ENCODE data around the gene DNAJC11.
A peak's percentile ranks its signal among the peaks of the same experiment; 100 is the strongest.
"Not testable (repeated sequence)": the region's sequence is repeated elsewhere in the genome, so short reads cannot be mapped to it uniquely, and the experiment has no call there.

The DNAJC11 gene

GRCh38 chr1:6726253-6726652 lies 24.6 kb upstream of the DNAJC11 start:
- H3K9me3 ChIP-seq (ENCODE audit: low read length): no peaks in the 10 kb centered on the region
- no peak overlapping the region for H3K4me3 ChIP-seq (ENCODE audit: low read length)
- H3K4me1 ChIP-seq (ENCODE audit: insufficient read depth, low read length): peaks cover 16% of the 10 kb centered on the region
- no peak overlapping the region for H2AFZ ChIP-seq (ENCODE audit: low read depth, low read length)
- H3K27me3 ChIP-seq (ENCODE audit: insufficient read depth, low read length): peaks cover 7% of the 10 kb centered on the region
- H3K36me3 ChIP-seq (ENCODE audit: insufficient read depth, low read length): no peaks in the 10 kb centered on the region

GRCh38 chr1:6724517-6725141 lies 23.0 kb upstream of the DNAJC11 start:
- H3K36me3 ChIP-seq (ENCODE audit: insufficient read depth, low read length): no peaks in the 10 kb centered on the region
- no peaks in the 10 kb centered on the region for H3K9me3 ChIP-seq (ENCODE audit: low read length)
- peaks cover 16% of the 10 kb centered on the region for H3K4me1 ChIP-seq (ENCODE audit: insufficient read depth, low read length)
- no peak overlapping the region for H3K4me3 ChIP-seq (ENCODE audit: low read length)
- H3K27me3 ChIP-seq (ENCODE audit: insufficient read depth, low read length): no peaks in the 10 kb centered on the region
- H2AFZ ChIP-seq (ENCODE audit: low read depth, low read length): no peak overlapping the region

- Histone ChIP-seq H3K4me3 (ENCODE audit: low read length) (no peak overlapping the region), H3K36me3 (ENCODE audit: insufficient read depth, low read length) (no peaks in the 10 kb centered on the region), H2AFZ (ENCODE audit: low read depth, low read length) (no peak overlapping the region), H3K4me1 (ENCODE audit: insufficient read depth, low read length) (peaks cover 16% of the 10 kb centered on the region), H3K27me3 (ENCODE audit: insufficient read depth, low read length) (no peaks in the 10 kb centered on the region), H3K9me3 (ENCODE audit: low read length) (no peaks in the 10 kb centered on the region)
These were observed 22.2 kb upstream of the DNAJC11 start for GRCh38 chr1:6723621-6724428.

- Histone ChIP-seq H3K4me3 (ENCODE audit: low read length) (no peak overlapping the region), H3K36me3 (ENCODE audit: insufficient read depth, low read length) (no peaks in the 10 kb centered on the region), H2AFZ (ENCODE audit: low read depth, low read length) (no peak overlapping the region), H3K4me1 (ENCODE audit: insufficient read depth, low read length) (no peaks in the 10 kb centered on the region), H3K27me3 (ENCODE audit: insufficient read depth, low read length) (peaks cover 6% of the 10 kb centered on the region), H3K9me3 (ENCODE audit: low read length) (peaks cover under 1% of the 10 kb centered on the region)
These were observed 9.6 kb upstream of the DNAJC11 start for GRCh38 chr1:6711174-6711573.

- H3K4me1 ChIP-seq (ENCODE audit: insufficient read depth, low read length): peaks cover 10% of the 10 kb centered on the region
- no peak overlapping the region for H2AFZ ChIP-seq (ENCODE audit: low read depth, low read length)
- H3K9me3 ChIP-seq (ENCODE audit: low read length): no peaks in the 10 kb centered on the region
- peaks cover 6% of the 10 kb centered on the region for H3K27me3 ChIP-seq (ENCODE audit: insufficient read depth, low read length)
- H3K36me3 ChIP-seq (ENCODE audit: insufficient read depth, low read length): no peaks in the 10 kb centered on the region
- no peak overlapping the region for H3K4me3 ChIP-seq (ENCODE audit: low read length)
These were observed 3.1 kb upstream of the DNAJC11 start for GRCh38 chr1:6704746-6705145.

GRCh38 chr1:6703016-6703415 lies 1.4 kb upstream of the DNAJC11 start:
- Histone ChIP-seq H2AFZ (ENCODE audit: low read depth, low read length) (no peak overlapping the region), H3K36me3 (ENCODE audit: insufficient read depth, low read length) (no peaks in the 10 kb centered on the region), H3K4me1 (ENCODE audit: insufficient read depth, low read length) (peaks cover 10% of the 10 kb centered on the region), H3K4me3 (ENCODE audit: low read length) (no peak overlapping the region), H3K9me3 (ENCODE audit: low read length) (no peaks in the 10 kb centered on the region), H3K27me3 (ENCODE audit: insufficient read depth, low read length) (peaks cover 6% of the 10 kb centered on the region)

GRCh38 chr1:6700853-6701436 lies 671 bp downstream of the DNAJC11 start:
- Histone ChIP-seq H2AFZ (ENCODE audit: low read depth, low read length) (no peak overlapping the region), H3K27me3 (ENCODE audit: insufficient read depth, low read length) (no peaks in the 10 kb centered on the region), H3K36me3 (ENCODE audit: insufficient read depth, low read length) (peaks cover 4% of the 10 kb centered on the region), H3K9me3 (ENCODE audit: low read length) (no peaks in the 10 kb centered on the region), H3K4me3 (ENCODE audit: low read length) (peak overlapping the region; percentile 98), H3K4me1 (ENCODE audit: insufficient read depth, low read length) (peaks cover 10% of the 10 kb centered on the region)

- not testable (repeated sequence) for H3K27me3 ChIP-seq (ENCODE audit: insufficient read depth, low read length); H3K9me3 ChIP-seq (ENCODE audit: low read length); H3K36me3 ChIP-seq (ENCODE audit: insufficient read depth, low read length); H3K4me3 ChIP-seq (ENCODE audit: low read length); H3K4me1 ChIP-seq (ENCODE audit: insufficient read depth, low read length); H2AFZ ChIP-seq (ENCODE audit: low read depth, low read length)
These were observed 1.7 kb downstream of the DNAJC11 start for GRCh38 chr1:6699915-6700314.

GRCh38 chr1:6695868-6696267 lies 5.7 kb downstream of the DNAJC11 start:
- peaks cover 4% of the 10 kb centered on the region for H3K36me3 ChIP-seq (ENCODE audit: insufficient read depth, low read length)
- no peaks in the 10 kb centered on the region for H3K9me3 ChIP-seq (ENCODE audit: low read length)
- no peak overlapping the region for H3K4me3 ChIP-seq (ENCODE audit: low read length)

GRCh38 chr1:6694121-6694713 lies 7.4 kb downstream of the DNAJC11 start:
- Histone ChIP-seq H3K4me3 (ENCODE audit: low read length) (no peak overlapping the region), H3K9me3 (ENCODE audit: low read length) (no peaks in the 10 kb centered on the region), H3K36me3 (ENCODE audit: insufficient read depth, low read length) (peaks cover 4% of the 10 kb centered on the region), H2AFZ (ENCODE audit: low read depth, low read length) (no peak overlapping the region), H3K27me3 (ENCODE audit: insufficient read depth, low read length) (no peaks in the 10 kb centered on the region), H3K4me1 (ENCODE audit: insufficient read depth, low read length) (no peaks in the 10 kb centered on the region)

More at GRCh38 chr1:6695868-6696267, 5.7 kb downstream of the DNAJC11 start:
- H2AFZ ChIP-seq (ENCODE audit: low read depth, low read length): no peak overlapping the region
- no peaks in the 10 kb centered on the region for H3K27me3 ChIP-seq (ENCODE audit: insufficient read depth, low read length)
- H3K4me1 ChIP-seq (ENCODE audit: insufficient read depth, low read length): peaks cover 8% of the 10 kb centered on the region

GRCh38 chr1:6692956-6693355 lies 8.7 kb downstream of the DNAJC11 start:
- Histone ChIP-seq H3K4me1 (ENCODE audit: insufficient read depth, low read length) (no peaks in the 10 kb centered on the region), H3K27me3 (ENCODE audit: insufficient read depth, low read length) (no peaks in the 10 kb centered on the region), H3K4me3 (ENCODE audit: low read length) (no peak overlapping the region), H2AFZ (ENCODE audit: low read depth, low read length) (no peak overlapping the region), H3K36me3 (ENCODE audit: insufficient read depth, low read length) (peaks cover 4% of the 10 kb centered on the region), H3K9me3 (ENCODE audit: low read length) (no peaks in the 10 kb centered on the region)

- peaks cover 4% of the 10 kb centered on the region for H3K36me3 ChIP-seq (ENCODE audit: insufficient read depth, low read length)
- H3K9me3 ChIP-seq (ENCODE audit: low read length): no peaks in the 10 kb centered on the region
- no peak overlapping the region for H3K4me3 ChIP-seq (ENCODE audit: low read length)
- H3K27me3 ChIP-seq (ENCODE audit: insufficient read depth, low read length): no peaks in the 10 kb centered on the region
- H3K4me1 ChIP-seq (ENCODE audit: insufficient read depth, low read length): no peaks in the 10 kb centered on the region
- H2AFZ ChIP-seq (ENCODE audit: low read depth, low read length): no peak overlapping the region
These were observed 10.1 kb downstream of the DNAJC11 start for GRCh38 chr1:6691507-6691906.

GRCh38 chr1:6690186-6690585 lies 11.4 kb downstream of the DNAJC11 start:
- H3K9me3 ChIP-seq (ENCODE audit: low read length): no peaks in the 10 kb centered on the region
- no peaks in the 10 kb centered on the region for H3K36me3 ChIP-seq (ENCODE audit: insufficient read depth, low read length)
- H3K4me1 ChIP-seq (ENCODE audit: insufficient read depth, low read length): no peaks in the 10 kb centered on the region
- no peak overlapping the region for H2AFZ ChIP-seq (ENCODE audit: low read depth, low read length)
- H3K27me3 ChIP-seq (ENCODE audit: insufficient read depth, low read length): no peaks in the 10 kb centered on the region
- no peak overlapping the region for H3K4me3 ChIP-seq (ENCODE audit: low read length)

Measured in neuron (in vitro differentiated cells).